ENCODE data around the gene SERPINI2.

The SERPINI2 gene

DNA sequence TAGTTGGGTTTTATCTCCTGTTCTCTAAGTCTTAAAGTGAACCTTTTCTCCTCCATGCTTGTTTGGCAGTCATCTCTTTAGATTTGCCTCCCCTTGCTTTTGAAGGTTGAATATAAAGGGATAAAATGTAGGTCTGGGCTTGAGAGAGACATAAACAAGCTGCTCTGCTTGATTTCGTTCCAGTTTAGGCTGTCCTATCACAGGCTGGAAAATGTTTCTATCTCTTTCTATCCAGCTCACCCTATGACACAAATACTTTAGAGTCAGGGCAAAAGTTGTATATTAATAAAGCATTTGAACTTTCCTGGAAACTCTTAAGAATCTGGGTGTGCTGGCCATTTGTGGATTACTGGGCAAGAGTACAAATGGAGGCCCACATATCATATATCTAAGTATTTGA, 64.2 kb downstream of the SERPINI2 start:
- intact Hi-C loops (cut with DNase I; ENCODE audit: low total_unique reads), result no loop called here
- no peak for DNase-seq

DNA sequence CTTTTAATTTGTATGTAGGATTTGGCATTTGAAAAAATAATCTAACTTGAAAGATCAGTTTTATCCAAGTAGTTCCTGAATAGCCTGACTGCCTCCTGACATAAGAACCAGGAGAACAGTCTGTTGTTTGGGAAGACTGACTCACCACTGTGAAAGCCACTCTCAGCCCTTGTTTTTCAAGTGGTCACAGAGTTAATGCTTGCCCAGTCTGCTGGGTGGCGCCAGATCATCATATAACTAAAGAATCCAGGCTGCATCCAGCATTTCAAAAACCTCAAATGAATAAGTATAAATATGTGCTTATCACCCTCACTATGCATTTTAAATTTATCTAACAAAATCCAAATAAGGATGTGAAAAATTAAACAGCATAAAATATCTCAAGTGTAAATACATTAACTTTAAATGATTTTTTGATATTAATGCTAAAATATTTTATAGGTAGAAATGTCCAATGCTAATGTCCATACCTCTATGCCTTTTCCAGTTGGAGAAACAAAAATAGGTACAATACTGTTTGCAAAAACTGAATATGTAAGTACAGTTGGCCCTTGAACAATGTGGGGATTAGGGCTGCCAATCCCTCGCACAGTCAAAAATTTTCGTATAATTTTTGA, 66.9 kb downstream of the SERPINI2 start:
- Histone ChIP-seq H3K4me3 (no peak overlapping the region), H3K36me3 (no peaks in the 10 kb centered on the region), H3K27me3 (no peaks in the 10 kb centered on the region), H3K27ac (no peak overlapping the region), H3K9me3 (no peaks in the 10 kb centered on the region), H3K4me1 (no peaks in the 10 kb centered on the region)
- intact Hi-C loops (cut with DNase I; ENCODE audit: low total_unique reads), result no loop called here
- peak in 1 of 2 donors; percentile 22 for DNase-seq
- TF ChIP-seq, protein P1, sequence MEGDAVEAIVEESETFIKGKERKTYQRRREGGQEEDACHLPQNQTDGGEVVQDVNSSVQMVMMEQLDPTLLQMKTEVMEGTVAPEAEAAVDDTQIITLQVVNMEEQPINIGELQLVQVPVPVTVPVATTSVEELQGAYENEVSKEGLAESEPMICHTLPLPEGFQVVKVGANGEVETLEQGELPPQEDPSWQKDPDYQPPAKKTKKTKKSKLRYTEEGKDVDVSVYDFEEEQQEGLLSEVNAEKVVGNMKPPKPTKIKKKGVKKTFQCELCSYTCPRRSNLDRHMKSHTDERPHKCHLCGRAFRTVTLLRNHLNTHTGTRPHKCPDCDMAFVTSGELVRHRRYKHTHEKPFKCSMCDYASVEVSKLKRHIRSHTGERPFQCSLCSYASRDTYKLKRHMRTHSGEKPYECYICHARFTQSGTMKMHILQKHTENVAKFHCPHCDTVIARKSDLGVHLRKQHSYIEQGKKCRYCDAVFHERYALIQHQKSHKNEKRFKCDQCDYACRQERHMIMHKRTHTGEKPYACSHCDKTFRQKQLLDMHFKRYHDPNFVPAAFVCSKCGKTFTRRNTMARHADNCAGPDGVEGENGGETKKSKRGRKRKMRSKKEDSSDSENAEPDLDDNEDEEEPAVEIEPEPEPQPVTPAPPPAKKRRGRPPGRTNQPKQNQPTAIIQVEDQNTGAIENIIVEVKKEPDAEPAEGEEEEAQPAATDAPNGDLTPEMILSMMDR (IDR thresholded peaks at IDR 0.05), result no peak

More for the DNA sequence above, 64.2 kb downstream of the SERPINI2 start:
- Histone ChIP-seq H3K4me1 (no peaks in the 10 kb centered on the region), H3K27ac (no peak overlapping the region), H3K4me3 (no peak overlapping the region), H3K27me3 (no peaks in the 10 kb centered on the region), H3K36me3 (no peaks in the 10 kb centered on the region), H3K9me3 (no peaks in the 10 kb centered on the region)
- TF ChIP-seq, protein P1 (IDR thresholded peaks at IDR 0.05), result no peak

DNA sequence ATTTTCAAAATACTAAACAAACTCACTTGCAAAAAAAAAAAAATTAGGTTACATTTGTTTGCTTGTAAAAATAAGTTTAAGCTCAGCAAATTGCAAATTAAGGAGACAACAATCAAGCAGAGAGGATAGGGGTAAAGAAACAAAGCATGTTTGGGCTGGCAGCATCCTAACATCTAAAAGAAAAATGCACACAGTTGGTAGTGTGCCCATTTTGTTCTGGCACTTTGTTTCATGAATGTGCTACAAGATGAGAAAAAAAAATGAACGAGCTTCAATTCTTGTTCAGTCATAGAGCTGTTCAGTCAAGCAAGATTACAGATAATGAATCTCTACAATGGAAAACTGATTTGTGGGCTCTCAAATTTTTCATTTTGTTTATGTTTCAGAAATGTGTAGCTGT, 76.0 kb downstream of the SERPINI2 start:
- Histone ChIP-seq H3K4me3 (no peak overlapping the region), H3K27ac (no peak overlapping the region), H3K27me3 (no peaks in the 10 kb centered on the region), H3K36me3 (no peaks in the 10 kb centered on the region), H3K9me3 (no peaks in the 10 kb centered on the region), H3K4me1 (no peaks in the 10 kb centered on the region)
- no peak for DNase-seq
- TF ChIP-seq, protein P1 (IDR thresholded peaks at IDR 0.05), result no peak
- intact Hi-C loops (cut with DNase I; ENCODE audit: low total_unique reads), result no loop called here

DNA sequence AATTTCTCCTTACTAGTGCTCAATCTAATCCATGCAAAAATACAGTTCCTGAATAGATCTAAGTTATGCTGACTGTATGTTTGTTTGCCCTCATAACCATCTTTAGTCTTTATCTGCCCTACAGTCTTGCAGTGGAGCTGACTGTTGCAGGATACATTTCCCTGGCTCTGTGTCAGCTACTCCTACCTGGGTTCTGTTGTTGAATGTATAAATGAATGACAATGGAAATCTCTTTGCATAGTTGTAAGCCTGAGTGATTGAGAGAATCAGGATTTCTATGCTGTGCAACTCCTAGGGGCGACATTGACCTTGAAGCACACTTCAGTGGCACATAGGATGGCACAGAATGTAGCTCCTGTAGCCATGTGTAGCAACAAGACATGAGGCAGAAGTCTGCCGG, 77.8 kb downstream of the SERPINI2 start:
- H3K27ac ChIP-seq, result no peak overlapping the region
- no peak overlapping the region for H3K4me3 ChIP-seq
- TF ChIP-seq, protein P1 (IDR thresholded peaks at IDR 0.05), result no peak
- no peaks in the 10 kb centered on the region for H3K36me3 ChIP-seq
- no peaks in the 10 kb centered on the region for H3K9me3 ChIP-seq
- no peaks in the 10 kb centered on the region for H3K4me1 ChIP-seq
- no peak for DNase-seq
- no peaks in the 10 kb centered on the region for H3K27me3 ChIP-seq
- intact Hi-C loops (cut with DNase I; ENCODE audit: low total_unique reads), result no loop called here

DNA sequence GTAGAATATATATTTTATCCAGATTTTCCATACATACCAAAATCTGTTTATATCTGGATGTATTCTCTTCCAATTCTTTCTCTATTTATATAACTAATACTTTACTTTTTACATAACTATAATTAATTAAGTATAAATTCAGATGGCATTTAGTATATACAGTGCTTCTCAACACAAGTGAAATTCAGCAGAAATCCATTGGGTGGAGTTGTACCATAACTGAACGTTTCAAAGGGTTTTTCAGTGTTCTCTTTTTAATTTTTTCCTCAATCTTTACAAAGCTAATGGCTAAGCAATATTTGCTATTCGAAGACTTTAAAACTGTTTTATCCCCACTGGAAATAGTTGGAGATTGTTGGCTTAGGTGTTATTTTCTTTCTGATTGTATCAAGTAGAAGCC, 79.8 kb downstream of the SERPINI2 start:
- H3K36me3 ChIP-seq, result no peaks in the 10 kb centered on the region
- H3K4me3 ChIP-seq, result no peak overlapping the region
- H3K4me1 ChIP-seq, result no peaks in the 10 kb centered on the region
- H3K27ac ChIP-seq, result no peak overlapping the region
- TF ChIP-seq, protein P1 (IDR thresholded peaks at IDR 0.05), result no peak
- intact Hi-C loops (cut with DNase I; ENCODE audit: low total_unique reads), result no loop called here
- no peaks in the 10 kb centered on the region for H3K9me3 ChIP-seq
- H3K27me3 ChIP-seq, result no peaks in the 10 kb centered on the region
- DNase-seq, result no peak
